GM12878 (cell line): Measurements from ENCODE around the gene RAB3B. TPM values are rescaled to one million over a fixed set of nuclear protein-coding genes. Genes with fewer than 3 reads are reported as not detected.

Experiments
- ATAC-seq: fragments of 200-7000 bp; cut with Tn5 transposase; 3 replicates; pipeline ENCODE4 v1.9.1; 2020; ENCODE audit warnings: mild to moderate bottlenecking, moderate library complexity
- BruUV-seq: library from RNA; stranded (reverse); fragments of 400-500 nt; replicated peaks from 2 replicates; lab custom pipeline; 2021; lab: Mats Ljungman, UMichigan
- CTCF ChIA-PET: fragments of 300-600 bp; sonication (Branson Sonifier 250); formaldehyde crosslinking; extraction: SDS; loops from one replicate; lab custom pipeline; 2021; ENCODE audit warnings: inconsistent platforms; lab: Yijun Ruan, JAX
- POLR2A ChIA-PET: fragments of 350-600 bp; formaldehyde crosslinking; extraction: SDS; loops from one replicate; lab custom pipeline; 2021; ENCODE audit warnings: inconsistent platforms; lab: Charles Lee
- RAD21 ChIA-PET: fragments of 300-600 bp; sonication (Branson Sonifier 250); formaldehyde crosslinking; loops from one replicate; lab custom pipeline; 2023; ENCODE audit warnings: antibody characterized with exemption; ENCODE audit not compliant: unreplicated experiment; lab: Charles Lee
- SMC1A ChIA-PET: fragments of 300-600 bp; sonication (Branson Sonifier 250); formaldehyde crosslinking; loops from one replicate; lab custom pipeline; 2023; ENCODE audit not compliant: unreplicated experiment, uncharacterized antibody; lab: Charles Lee
- DNase-seq: peaks from one replicate; pipeline ENCODE4 v3.0.0-alpha.2; 2011; ENCODE audit warnings: low read depth, low spot score
- FAIRE-seq: peaks from 3 replicates; lab custom pipeline; 2011; peaks lifted over from hg19 to GRCh38; lab: Jason Lieb, UNC
- H2AFZ ChIP-seq: 2 replicates; pipeline ENCODE4 v1.6.0; 2011; ENCODE audit warnings: low read depth, low read length, control low read depth; ENCODE audit not compliant: control insufficient read depth
- H3K27ac ChIP-seq: 2 replicates; pipeline ENCODE4 v1.5.1; 2011; ENCODE audit warnings: control low read depth; ENCODE audit not compliant: control insufficient read depth, insufficient read depth
- H3K27me3 ChIP-seq, 2 experiments: replicated peaks in 1 of 2; 2 replicates each; pipeline versions ENCODE4 v1.6.0 to v1.6.1; 2011; ENCODE audit warnings: low read length in 1 of 2; ENCODE audit not compliant: control insufficient read depth in 2 of 2, insufficient read depth in 2 of 2
- H3K36me3 ChIP-seq, 2 experiments: 2 replicates each; pipeline ENCODE4 v1.5.1; 2011; ENCODE audit warnings: low read length in 1 of 2; ENCODE audit not compliant: control insufficient read depth in 2 of 2, insufficient read depth in 2 of 2
- H3K4me1 ChIP-seq: 2 replicates; pipeline ENCODE4 v1.6.1; 2011; ENCODE audit warnings: mild to moderate bottlenecking, low read length, moderate library complexity, mixed read lengths; ENCODE audit not compliant: control insufficient read depth, insufficient read depth
- H3K4me2 ChIP-seq: 2 replicates; pipeline ENCODE4 v1.6.0; 2011; ENCODE audit warnings: control low read depth; ENCODE audit not compliant: control insufficient read depth, insufficient read depth
- H3K4me3 ChIP-seq: fragments of 200-600 bp; sonication (generic); 2 replicates; pipeline ENCODE4 v1.5.1; 2016
- H3K79me2 ChIP-seq: 2 replicates; pipeline ENCODE4 v1.6.0; 2011; ENCODE audit warnings: low read length; ENCODE audit not compliant: control insufficient read depth, insufficient read depth
- H3K9ac ChIP-seq: 2 replicates; pipeline ENCODE4 v1.8.0; 2011; ENCODE audit warnings: low read length, control low read depth, mixed read lengths; ENCODE audit not compliant: control insufficient read depth, insufficient read depth
- H3K9me3 ChIP-seq: replicated peaks from 3 replicates; pipeline ENCODE4 v1.5.1; 2011; ENCODE audit warnings: mild to moderate bottlenecking, low read length; ENCODE audit not compliant: control insufficient read depth, insufficient read depth
- H4K20me1 ChIP-seq: 2 replicates; pipeline ENCODE4 v1.6.0; 2011; ENCODE audit not compliant: control insufficient read depth, insufficient read depth
- CREB1 ChIP-seq: IDR thresholded peaks from 2 replicates; pipeline ENCODE4 v1.6.1; 2012; ENCODE audit warnings: low read depth, mild to moderate bottlenecking, inconsistent platforms
- IKZF1 ChIP-seq: fragments of 450-650 bp; conservative IDR thresholded peaks from 2 replicates; pipeline ENCODE4 v1.6.1; 2017; ENCODE audit warnings: antibody characterized with exemption, mild to moderate bottlenecking
- IKZF2 ChIP-seq, 2 experiments: fragments of 450-650 bp; IDR thresholded peaks; 2 replicates each; pipeline ENCODE4 v1.6.1; 2017; ENCODE audit warnings: mild to moderate bottlenecking in 2 of 2, moderate library complexity in 2 of 2
- IRF5 ChIP-seq: fragments of 450-650 bp; IDR thresholded peaks from 2 replicates; pipeline ENCODE4 v1.6.1; 2017; ENCODE audit warnings: borderline replicate concordance
- POU2F2 ChIP-seq: IDR thresholded peaks from 3 replicates; pipeline ENCODE4 v1.6.1; 2011; ENCODE audit warnings: low read depth, mild to moderate bottlenecking, low read length, borderline replicate concordance
- RCOR1 ChIP-seq: conservative IDR thresholded peaks from 2 replicates; pipeline ENCODE4 v1.6.1; 2012; ENCODE audit warnings: low read depth, low read length, improper control_type of control experiment
- REST ChIP-seq: IDR thresholded peaks from 2 replicates; pipeline ENCODE4 v1.6.1; 2012; ENCODE audit warnings: mild to moderate bottlenecking, low read depth, low read length
- RFX5 ChIP-seq: IDR thresholded peaks from 2 replicates; pipeline ENCODE4 v1.6.1; 2011; ENCODE audit warnings: low read depth, low read length, improper control_type of control experiment
- SIX5 ChIP-seq: IDR thresholded peaks from 2 replicates; pipeline ENCODE4 v1.6.1; 2011; ENCODE audit warnings: mild to moderate bottlenecking, low read depth, low read length, moderate library complexity; ENCODE audit not compliant: severe bottlenecking
- SMARCA5 ChIP-seq: fragments of 450-650 bp; IDR thresholded peaks from 2 replicates; pipeline ENCODE4 v1.6.1; 2017; ENCODE audit warnings: mild to moderate bottlenecking
- SUPT20H ChIP-seq: IDR thresholded peaks from 2 replicates; pipeline ENCODE4 v1.6.1; 2011; ENCODE audit warnings: low read depth, mild to moderate bottlenecking, low read length, moderate library complexity, borderline replicate concordance; ENCODE audit not compliant: control insufficient read depth
- TARDBP ChIP-seq: IDR thresholded peaks from 2 replicates; pipeline ENCODE4 v1.6.1; 2016; ENCODE audit warnings: borderline replicate concordance
- TCF7 ChIP-seq: IDR thresholded peaks from 2 replicates; pipeline ENCODE4 v1.6.1; 2014; ENCODE audit warnings: antibody characterized with exemption, borderline replicate concordance
- USF1 ChIP-seq: IDR thresholded peaks from 2 replicates; pipeline ENCODE4 v1.6.1; 2011; ENCODE audit warnings: borderline replicate concordance, low read depth, mild to moderate bottlenecking, moderate library complexity, mixed read lengths, low read length; ENCODE audit not compliant: insufficient read depth; ENCODE audit errors: extremely low read length
- WRNIP1 ChIP-seq: IDR thresholded peaks from 2 replicates; pipeline ENCODE4 v1.6.1; 2011; ENCODE audit warnings: low read depth, low read length, improper control_type of control experiment, borderline replicate concordance
- ZZZ3 ChIP-seq: IDR thresholded peaks from 2 replicates; pipeline ENCODE4 v1.6.1; 2011; ENCODE audit warnings: low read depth; ENCODE audit not compliant: control insufficient read depth, insufficient read length
- WGBS: methylation state at CpG from one replicate; pipeline ENCODE4 v1.1.6; 2016; ENCODE audit warnings: low lambda C conversion rate; ENCODE audit not compliant: insufficient replicate concordance, insufficient coverage; ENCODE audit errors: missing lambda C conversion rate; 5-methylcytosine and 5-hydroxymethylcytosine counted together
- in situ Hi-C: fragments of 300-500 bp; cut with MboI; formaldehyde crosslinking; loops from 9 replicates; pipeline ENCODE4 v1.14.3; 2018; ENCODE audit warnings: mixed read lengths
- intact Hi-C: fragments of 100-400 bp; cut with micrococcal nuclease; formaldehyde crosslinking; loops from one replicate; pipeline ENCODE4 v1.14.2; 2022; ENCODE audit not compliant: unreplicated experiment
- polyA plus RNA-seq, 11 experiments: library from polyadenylated mRNA; depleted of rRNA in 4 of 11; unstranded in 6 of 11; stranded (reverse) in 5 of 11; fragments of >200 nt; fragmentation: Nextera tagmentation in 4 of 11; fragmentation: Illumina TruSeq in 1 of 11; extraction: Ambion mirVana in 4 of 11; extraction: Trizol in 1 of 11; gene quantifications; 1 replicate in 1 of 11; 2 replicates in 10 of 11; pipeline versions ENCODE4 v1.2.1 to v1.2.3, GENCODE V29; 2011 to 2016; ENCODE audit warnings: inconsistent platforms in 2 of 11, missing spikeins in 2 of 11, low read depth in 1 of 11
- total RNA-seq, 4 experiments: library from RNA; depleted of rRNA in 3 of 4; stranded (reverse); fragments of >200 nt in 3 of 4; fragmentation: Illumina TruSeq in 1 of 4; extraction: Trizol in 1 of 4; gene quantifications; 2 replicates each; pipeline versions ENCODE4 v1.2.1 to v1.2.3, GENCODE V29; 2013 to 2021
- TF ChIP-seq, protein P1 (sequence below): fragments of 450-650 bp; IDR thresholded peaks from 2 replicates; pipeline ENCODE4 v1.6.1; 2016; ENCODE audit warnings: mild to moderate bottlenecking

Gene RAB3B
- total and polyA plus RNA-seq, 10 of the 15 experiments (the other 5 are each of a cell fraction or from before 2014, with no cell fraction given) = 0.05 to 0.32 (median 0.24) TPM

- Histone ChIP-seq H3K79me2 (no peaks in the 10 kb centered on the region), H3K4me3 (no peak overlapping the region), H3K9ac (no peak overlapping the region), H3K36me3 (no peaks in the 10 kb centered on the region), H4K20me1 (no peaks in the 10 kb centered on the region), H3K9me3 (no peaks in the 10 kb centered on the region), H3K27me3 (no peaks in the 10 kb centered on the region), H3K27ac (no peak overlapping the region), H3K4me2 (no peak overlapping the region), H2AFZ (no peak overlapping the region; the same call in 1 of the 2 replicates), H3K4me1 (peaks cover 28% of the 10 kb centered on the region)
- BruUV-seq = no TSS peak
- SMC1A ChIA-PET = interaction anchor here (0.6 to 9.1 kb wide), 3 partner anchors 12 to 74 kb away, joined by 3 to 66 read pairs (median 3); no protein-coding TSS in a partner anchor
- no peak for TF ChIP-seq WRNIP1
- TF ChIP-seq ZZZ3 = no peak
- no peak for TF ChIP-seq IKZF2 (IDR thresholded peaks at IDR 0.05)
- TF ChIP-seq SIX5 = no peak
- TF ChIP-seq IKZF1 = no peak
- TF ChIP-seq TARDBP = no peak
- no peak for TF ChIP-seq TCF7
- no peak for TF ChIP-seq RCOR1
- TF ChIP-seq USF1 = no peak
- no peak for TF ChIP-seq CREB1
- no peak for TF ChIP-seq RFX5
- TF ChIP-seq, protein P1, sequence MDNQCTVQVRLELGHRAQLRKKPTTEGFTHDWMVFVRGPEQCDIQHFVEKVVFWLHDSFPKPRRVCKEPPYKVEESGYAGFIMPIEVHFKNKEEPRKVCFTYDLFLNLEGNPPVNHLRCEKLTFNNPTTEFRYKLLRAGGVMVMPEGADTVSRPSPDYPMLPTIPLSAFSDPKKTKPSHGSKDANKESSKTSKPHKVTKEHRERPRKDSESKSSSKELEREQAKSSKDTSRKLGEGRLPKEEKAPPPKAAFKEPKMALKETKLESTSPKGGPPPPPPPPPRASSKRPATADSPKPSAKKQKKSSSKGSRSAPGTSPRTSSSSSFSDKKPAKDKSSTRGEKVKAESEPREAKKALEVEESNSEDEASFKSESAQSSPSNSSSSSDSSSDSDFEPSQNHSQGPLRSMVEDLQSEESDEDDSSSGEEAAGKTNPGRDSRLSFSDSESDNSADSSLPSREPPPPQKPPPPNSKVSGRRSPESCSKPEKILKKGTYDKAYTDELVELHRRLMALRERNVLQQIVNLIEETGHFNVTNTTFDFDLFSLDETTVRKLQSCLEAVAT = no peak
- no peak for TF ChIP-seq POU2F2
- TF ChIP-seq SMARCA5 = no peak
- TF ChIP-seq SUPT20H = no peak
- TF ChIP-seq REST = no peak
- no peak for TF ChIP-seq IRF5
- no peak for ATAC-seq
- no peak for DNase-seq
- RAD21 ChIA-PET = interaction anchor here (0.6 kb wide), 1 partner anchor 94 kb away, joined by 3 read pairs; no protein-coding TSS in a partner anchor
- WGBS = 84% methylated on average over 7 of the region's 7 CpGs
- intact Hi-C loops (no loop called here), in situ Hi-C loops (no loop called here)
- CTCF ChIA-PET = interaction anchor here (2.2 kb wide), 1 partner anchor 9 kb away, joined by 6 read pairs; no protein-coding TSS in a partner anchor
- POLR2A ChIA-PET = interaction anchor here (0.5 to 2.6 kb wide), 2 partner anchors 11 to 33 kb away, joined by 5 to 12 read pairs; partner anchors contain the start of gene RAB3B
- no peak for FAIRE-seq
These were observed 32.9 kb downstream of the RAB3B start for GRCh38 chr1:51957618-51958017.
